OCI-LY1 (cell line): ENCODE data around the gene HIGD2A.

Source experiments
- EZH2 ChIP-seq: fragments of 200-600 bp; sonication (generic), shearing (Covaris generic); IDR thresholded peaks from 2 replicates; pipeline ENCODE4 v1.8.0; 2017; ENCODE audit warnings: borderline replicate concordance, mixed run types, mild to moderate bottlenecking, antibody characterized with exemption, low read length, moderate library complexity, mixed read lengths
- TF ChIP-seq, protein P1 (sequence below): fragments of 200-600 bp; sonication (generic), shearing (Covaris generic); IDR thresholded peaks from 2 replicates; pipeline ENCODE4 v1.5.1; 2017; ENCODE audit warnings: mild to moderate bottlenecking, antibody characterized with exemption, low read length, moderate library complexity, mixed read lengths

DNA sequence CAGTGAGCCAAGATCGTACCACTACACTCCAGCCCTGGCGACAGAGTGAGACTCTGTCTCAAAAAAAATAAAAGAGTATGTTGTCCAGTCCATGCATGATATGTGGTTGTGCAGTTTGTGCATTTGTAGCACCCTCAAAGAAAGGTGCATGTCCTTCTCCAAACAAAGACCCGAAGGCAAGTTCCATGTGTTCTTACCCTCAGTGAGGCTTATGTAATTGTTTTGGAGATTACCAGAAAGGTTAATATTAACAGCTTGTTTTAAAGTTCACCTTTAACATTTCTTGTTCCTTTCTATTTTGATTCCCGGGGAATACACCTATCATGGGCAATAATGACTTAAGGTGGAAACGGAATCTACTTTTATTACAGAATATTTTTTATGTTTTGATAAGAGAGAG, 49.2 kb upstream of the HIGD2A start:
- TF ChIP-seq, protein P1, sequence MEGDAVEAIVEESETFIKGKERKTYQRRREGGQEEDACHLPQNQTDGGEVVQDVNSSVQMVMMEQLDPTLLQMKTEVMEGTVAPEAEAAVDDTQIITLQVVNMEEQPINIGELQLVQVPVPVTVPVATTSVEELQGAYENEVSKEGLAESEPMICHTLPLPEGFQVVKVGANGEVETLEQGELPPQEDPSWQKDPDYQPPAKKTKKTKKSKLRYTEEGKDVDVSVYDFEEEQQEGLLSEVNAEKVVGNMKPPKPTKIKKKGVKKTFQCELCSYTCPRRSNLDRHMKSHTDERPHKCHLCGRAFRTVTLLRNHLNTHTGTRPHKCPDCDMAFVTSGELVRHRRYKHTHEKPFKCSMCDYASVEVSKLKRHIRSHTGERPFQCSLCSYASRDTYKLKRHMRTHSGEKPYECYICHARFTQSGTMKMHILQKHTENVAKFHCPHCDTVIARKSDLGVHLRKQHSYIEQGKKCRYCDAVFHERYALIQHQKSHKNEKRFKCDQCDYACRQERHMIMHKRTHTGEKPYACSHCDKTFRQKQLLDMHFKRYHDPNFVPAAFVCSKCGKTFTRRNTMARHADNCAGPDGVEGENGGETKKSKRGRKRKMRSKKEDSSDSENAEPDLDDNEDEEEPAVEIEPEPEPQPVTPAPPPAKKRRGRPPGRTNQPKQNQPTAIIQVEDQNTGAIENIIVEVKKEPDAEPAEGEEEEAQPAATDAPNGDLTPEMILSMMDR, result no peak
- TF ChIP-seq EZH2, result no peak
